Testis (tissue), 2 donors: ENCODE results near the gene AKT1.

Experiments used
- POLR2A ChIP-seq: fragments of 450-650 bp; IDR thresholded peaks from one replicate; pipeline ENCODE4 v1.6.1; 2017; ENCODE audit warnings: antibody characterized with exemption, mild to moderate bottlenecking, moderate library complexity
- TF ChIP-seq, protein P1 (sequence below), 3 experiments: fragments of 450-650 bp in 2 of 3; fragments of 200-600 bp in 1 of 3; sonication (generic) in 1 of 3; IDR thresholded peaks; one replicate each; pipeline ENCODE4 v1.5.1; 2016 to 2019; ENCODE audit warnings: antibody characterized with exemption in 3 of 3, mild to moderate bottlenecking in 2 of 3, moderate library complexity in 1 of 3

DNA sequence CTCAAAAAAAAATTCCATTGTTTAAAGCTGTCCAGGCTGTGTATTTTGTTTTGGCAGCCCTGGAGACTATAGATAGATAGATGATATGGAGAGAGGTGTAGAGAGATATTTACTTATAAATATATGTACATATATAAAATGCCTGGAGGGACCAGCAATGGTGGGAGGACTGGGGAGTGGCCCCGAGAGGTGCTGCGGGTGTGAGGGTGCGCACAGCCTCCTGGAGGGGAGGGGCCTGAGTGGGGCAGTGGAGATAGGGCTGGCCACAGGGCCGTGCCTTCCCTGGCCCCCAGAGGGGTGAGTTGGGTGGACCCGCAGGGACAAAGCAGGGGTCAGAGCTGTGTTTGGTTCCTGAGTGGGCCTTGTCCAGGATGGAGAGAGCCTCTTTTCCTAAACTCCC is 65.1 kb downstream of the AKT1 start:
- TF ChIP-seq, protein P1, sequence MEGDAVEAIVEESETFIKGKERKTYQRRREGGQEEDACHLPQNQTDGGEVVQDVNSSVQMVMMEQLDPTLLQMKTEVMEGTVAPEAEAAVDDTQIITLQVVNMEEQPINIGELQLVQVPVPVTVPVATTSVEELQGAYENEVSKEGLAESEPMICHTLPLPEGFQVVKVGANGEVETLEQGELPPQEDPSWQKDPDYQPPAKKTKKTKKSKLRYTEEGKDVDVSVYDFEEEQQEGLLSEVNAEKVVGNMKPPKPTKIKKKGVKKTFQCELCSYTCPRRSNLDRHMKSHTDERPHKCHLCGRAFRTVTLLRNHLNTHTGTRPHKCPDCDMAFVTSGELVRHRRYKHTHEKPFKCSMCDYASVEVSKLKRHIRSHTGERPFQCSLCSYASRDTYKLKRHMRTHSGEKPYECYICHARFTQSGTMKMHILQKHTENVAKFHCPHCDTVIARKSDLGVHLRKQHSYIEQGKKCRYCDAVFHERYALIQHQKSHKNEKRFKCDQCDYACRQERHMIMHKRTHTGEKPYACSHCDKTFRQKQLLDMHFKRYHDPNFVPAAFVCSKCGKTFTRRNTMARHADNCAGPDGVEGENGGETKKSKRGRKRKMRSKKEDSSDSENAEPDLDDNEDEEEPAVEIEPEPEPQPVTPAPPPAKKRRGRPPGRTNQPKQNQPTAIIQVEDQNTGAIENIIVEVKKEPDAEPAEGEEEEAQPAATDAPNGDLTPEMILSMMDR (IDR thresholded peaks at IDR 0.05), result no peak
- TF ChIP-seq POLR2A, result no peak
